K562 (cell line): Measurements from ENCODE around the gene ZMAT3. TPM values are rescaled to one million over a fixed set of nuclear protein-coding genes. Genes with fewer than 3 reads are reported as not detected.

Source experiments
- ELF2 ChIP-seq: fragments of 250-450 bp; sonication (Bioruptor Pico); IDR thresholded peaks from 2 replicates; pipeline ENCODE4 v1.5.0; 2021; ENCODE audit warnings: mild to moderate bottlenecking
- HMG20A ChIP-seq: fragments of 450-650 bp; formaldehyde crosslinking; conservative IDR thresholded peaks from 2 replicates; pipeline ENCODE4 v1.4.0; 2020; ENCODE audit warnings: mild to moderate bottlenecking, mixed read lengths
- LARP7 ChIP-seq: fragments of 450-650 bp; IDR thresholded peaks from 2 replicates; pipeline ENCODE4 v1.6.1; 2016
- MAFG ChIP-seq: fragments of 450-650 bp; conservative IDR thresholded peaks from 2 replicates; pipeline ENCODE4 v1.6.1; 2016; ENCODE audit warnings: missing genetic modification characterization, missing compliant biosample characterization
- NFYB ChIP-seq: IDR thresholded peaks from 2 replicates; pipeline ENCODE4 v1.6.1; 2011; ENCODE audit warnings: mild to moderate bottlenecking, moderate library complexity; ENCODE audit not compliant: insufficient read length; ENCODE audit errors: extremely low read depth
- NRF1 ChIP-seq, 2 experiments: fragments of 450-650 bp; IDR thresholded peaks in 1 of 2; conservative IDR thresholded peaks in 1 of 2; 2 replicates each; pipeline ENCODE4 v1.6.1; 2014; ENCODE audit warnings: mild to moderate bottlenecking in 2 of 2
- POU5F1 ChIP-seq: fragments of 150-350 bp; IDR thresholded peaks from 2 replicates; pipeline ENCODE4 v1.6.1; 2014; ENCODE audit warnings: borderline replicate concordance, low read length, low read depth, mild to moderate bottlenecking; ENCODE audit not compliant: partially characterized antibody
- PTRF ChIP-seq: fragments of 450-650 bp; IDR thresholded peaks from 2 replicates; pipeline ENCODE4 v1.6.1; 2016; ENCODE audit warnings: mild to moderate bottlenecking, missing genetic modification characterization, missing compliant biosample characterization
- RBM15 ChIP-seq: fragments of 200-400 bp; formaldehyde crosslinking; IDR thresholded peaks from 2 replicates; pipeline ENCODE4 v1.6.1; 2018; ENCODE audit warnings: mild to moderate bottlenecking, low read length, moderate library complexity; ENCODE audit not compliant: insufficient read depth
- SPI1 ChIP-seq: IDR thresholded peaks from 2 replicates; pipeline ENCODE4 v1.6.1; 2011; ENCODE audit warnings: low read depth, low read length, control low read depth, borderline replicate concordance
- SREBF1 ChIP-seq: fragments of 150-350 bp; IDR thresholded peaks from 2 replicates; pipeline ENCODE4 v1.6.1; 2014; ENCODE audit warnings: antibody characterized with exemption, low read depth, low read length, borderline replicate concordance
- TAF7 ChIP-seq: fragments of 450-650 bp; IDR thresholded peaks from 2 replicates; pipeline ENCODE4 v1.6.1; 2016; ENCODE audit warnings: missing genetic modification characterization, missing compliant biosample characterization
- TAL1 ChIP-seq: fragments of 450-650 bp; IDR thresholded peaks from 2 replicates; pipeline ENCODE4 v1.6.1; 2016; ENCODE audit warnings: mild to moderate bottlenecking
- polyA plus RNA-seq, 8 experiments: library from polyadenylated mRNA; depleted of rRNA in 4 of 8; stranded (reverse) in 5 of 8; unstranded in 3 of 8; fragments of >200 nt; fragmentation: Nextera tagmentation in 2 of 8; fragmentation: Illumina TruSeq in 1 of 8; extraction: Ambion mirVana in 2 of 8; extraction: Trizol in 1 of 8; gene quantifications; 2 replicates each; pipeline versions ENCODE4 v1.2.1 to v1.2.3, GENCODE V29; 2011 to 2014; ENCODE audit warnings: inconsistent platforms in 1 of 8, missing spikeins in 1 of 8
- total RNA-seq, 7 experiments: library from RNA; depleted of rRNA in 6 of 7; stranded (reverse); fragments of >200 nt in 6 of 7; fragmentation: Illumina TruSeq in 2 of 7; extraction: Trizol in 2 of 7; gene quantifications; 2 replicates each; pipeline versions ENCODE4 v1.2.1 to v1.2.3, GENCODE V29; 2011 to 2021; ENCODE audit warnings: low replicate concordance in 1 of 7
- TF ChIP-seq, protein P1 (sequence below), 2 experiments: fragments of 450-650 bp; conservative IDR thresholded peaks; 2 replicates each; pipeline ENCODE4 v1.6.1; 2017; ENCODE audit warnings: mild to moderate bottlenecking in 2 of 2, moderate library complexity in 2 of 2
- TF ChIP-seq, protein P2 (sequence below), 2 experiments: fragments of 450-650 bp; IDR thresholded peaks; 2 replicates each; pipeline ENCODE4 v1.6.1; 2016; ENCODE audit warnings: mild to moderate bottlenecking in 2 of 2, borderline replicate concordance in 1 of 2, low read depth in 1 of 2, moderate library complexity in 1 of 2
- TF ChIP-seq, protein P3 (sequence below): fragments of 450-650 bp; formaldehyde crosslinking; IDR thresholded peaks from 2 replicates; pipeline ENCODE4 v1.4.0; 2020; ENCODE audit warnings: mild to moderate bottlenecking, moderate library complexity

Gene ZMAT3
- total and polyA plus RNA-seq, 9 of the 15 experiments (the other 6 are each of a cell fraction or from before 2014, with no cell fraction given) = 0.87 to 5.1 (median 3.9) TPM

DNA sequence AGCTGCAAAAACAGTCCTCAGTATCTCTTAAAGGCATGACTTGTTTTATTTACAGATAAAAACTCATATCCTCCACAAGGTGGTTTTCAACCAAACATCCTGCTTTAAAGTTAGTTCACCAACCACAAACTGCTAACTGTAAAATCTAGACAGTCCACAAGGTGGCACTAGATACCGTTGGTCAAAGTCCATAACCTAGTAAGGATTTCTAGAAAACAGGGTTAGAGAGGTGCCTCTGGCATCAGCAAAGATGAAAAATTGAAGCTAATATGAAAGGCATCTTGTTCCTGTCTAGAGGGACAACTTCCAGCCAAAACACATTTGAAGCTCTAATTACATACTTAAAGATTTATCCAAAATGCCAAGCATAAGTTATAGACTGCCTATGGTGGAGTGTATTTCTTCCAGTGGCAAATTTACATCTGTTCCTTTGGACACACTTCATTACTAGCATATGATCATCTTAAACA lies 56.0 kb downstream of the ZMAT3 start (continued):
- TF ChIP-seq POU5F1 = no peak
- no peak for TF ChIP-seq TAF7 (tag)
- no peak; the same call in 1 of the 2 replicates for TF ChIP-seq TAL1
- TF ChIP-seq HMG20A = no peak
- no peak for TF ChIP-seq ELF2
- TF ChIP-seq LARP7 = no peak
- TF ChIP-seq, protein P1, sequence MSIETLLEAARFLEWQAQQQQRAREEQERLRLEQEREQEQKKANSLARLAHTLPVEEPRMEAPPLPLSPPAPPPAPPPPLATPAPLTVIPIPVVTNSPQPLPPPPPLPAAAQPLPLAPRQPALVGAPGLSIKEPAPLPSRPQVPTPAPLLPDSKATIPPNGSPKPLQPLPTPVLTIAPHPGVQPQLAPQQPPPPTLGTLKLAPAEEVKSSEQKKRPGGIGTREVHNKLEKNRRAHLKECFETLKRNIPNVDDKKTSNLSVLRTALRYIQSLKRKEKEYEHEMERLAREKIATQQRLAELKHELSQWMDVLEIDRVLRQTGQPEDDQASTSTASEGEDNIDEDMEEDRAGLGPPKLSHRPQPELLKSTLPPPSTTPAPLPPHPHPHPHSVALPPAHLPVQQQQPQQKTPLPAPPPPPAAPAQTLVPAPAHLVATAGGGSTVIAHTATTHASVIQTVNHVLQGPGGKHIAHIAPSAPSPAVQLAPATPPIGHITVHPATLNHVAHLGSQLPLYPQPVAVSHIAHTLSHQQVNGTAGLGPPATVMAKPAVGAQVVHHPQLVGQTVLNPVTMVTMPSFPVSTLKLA (conservative IDR thresholded peaks at IDR 0.05) = peak in 1 of 2 experiments; percentile 32; a peak in 1 of 4 replicates
- no peak for TF ChIP-seq SREBF1
- no peak for TF ChIP-seq PTRF (tag)
- TF ChIP-seq, protein P2, sequence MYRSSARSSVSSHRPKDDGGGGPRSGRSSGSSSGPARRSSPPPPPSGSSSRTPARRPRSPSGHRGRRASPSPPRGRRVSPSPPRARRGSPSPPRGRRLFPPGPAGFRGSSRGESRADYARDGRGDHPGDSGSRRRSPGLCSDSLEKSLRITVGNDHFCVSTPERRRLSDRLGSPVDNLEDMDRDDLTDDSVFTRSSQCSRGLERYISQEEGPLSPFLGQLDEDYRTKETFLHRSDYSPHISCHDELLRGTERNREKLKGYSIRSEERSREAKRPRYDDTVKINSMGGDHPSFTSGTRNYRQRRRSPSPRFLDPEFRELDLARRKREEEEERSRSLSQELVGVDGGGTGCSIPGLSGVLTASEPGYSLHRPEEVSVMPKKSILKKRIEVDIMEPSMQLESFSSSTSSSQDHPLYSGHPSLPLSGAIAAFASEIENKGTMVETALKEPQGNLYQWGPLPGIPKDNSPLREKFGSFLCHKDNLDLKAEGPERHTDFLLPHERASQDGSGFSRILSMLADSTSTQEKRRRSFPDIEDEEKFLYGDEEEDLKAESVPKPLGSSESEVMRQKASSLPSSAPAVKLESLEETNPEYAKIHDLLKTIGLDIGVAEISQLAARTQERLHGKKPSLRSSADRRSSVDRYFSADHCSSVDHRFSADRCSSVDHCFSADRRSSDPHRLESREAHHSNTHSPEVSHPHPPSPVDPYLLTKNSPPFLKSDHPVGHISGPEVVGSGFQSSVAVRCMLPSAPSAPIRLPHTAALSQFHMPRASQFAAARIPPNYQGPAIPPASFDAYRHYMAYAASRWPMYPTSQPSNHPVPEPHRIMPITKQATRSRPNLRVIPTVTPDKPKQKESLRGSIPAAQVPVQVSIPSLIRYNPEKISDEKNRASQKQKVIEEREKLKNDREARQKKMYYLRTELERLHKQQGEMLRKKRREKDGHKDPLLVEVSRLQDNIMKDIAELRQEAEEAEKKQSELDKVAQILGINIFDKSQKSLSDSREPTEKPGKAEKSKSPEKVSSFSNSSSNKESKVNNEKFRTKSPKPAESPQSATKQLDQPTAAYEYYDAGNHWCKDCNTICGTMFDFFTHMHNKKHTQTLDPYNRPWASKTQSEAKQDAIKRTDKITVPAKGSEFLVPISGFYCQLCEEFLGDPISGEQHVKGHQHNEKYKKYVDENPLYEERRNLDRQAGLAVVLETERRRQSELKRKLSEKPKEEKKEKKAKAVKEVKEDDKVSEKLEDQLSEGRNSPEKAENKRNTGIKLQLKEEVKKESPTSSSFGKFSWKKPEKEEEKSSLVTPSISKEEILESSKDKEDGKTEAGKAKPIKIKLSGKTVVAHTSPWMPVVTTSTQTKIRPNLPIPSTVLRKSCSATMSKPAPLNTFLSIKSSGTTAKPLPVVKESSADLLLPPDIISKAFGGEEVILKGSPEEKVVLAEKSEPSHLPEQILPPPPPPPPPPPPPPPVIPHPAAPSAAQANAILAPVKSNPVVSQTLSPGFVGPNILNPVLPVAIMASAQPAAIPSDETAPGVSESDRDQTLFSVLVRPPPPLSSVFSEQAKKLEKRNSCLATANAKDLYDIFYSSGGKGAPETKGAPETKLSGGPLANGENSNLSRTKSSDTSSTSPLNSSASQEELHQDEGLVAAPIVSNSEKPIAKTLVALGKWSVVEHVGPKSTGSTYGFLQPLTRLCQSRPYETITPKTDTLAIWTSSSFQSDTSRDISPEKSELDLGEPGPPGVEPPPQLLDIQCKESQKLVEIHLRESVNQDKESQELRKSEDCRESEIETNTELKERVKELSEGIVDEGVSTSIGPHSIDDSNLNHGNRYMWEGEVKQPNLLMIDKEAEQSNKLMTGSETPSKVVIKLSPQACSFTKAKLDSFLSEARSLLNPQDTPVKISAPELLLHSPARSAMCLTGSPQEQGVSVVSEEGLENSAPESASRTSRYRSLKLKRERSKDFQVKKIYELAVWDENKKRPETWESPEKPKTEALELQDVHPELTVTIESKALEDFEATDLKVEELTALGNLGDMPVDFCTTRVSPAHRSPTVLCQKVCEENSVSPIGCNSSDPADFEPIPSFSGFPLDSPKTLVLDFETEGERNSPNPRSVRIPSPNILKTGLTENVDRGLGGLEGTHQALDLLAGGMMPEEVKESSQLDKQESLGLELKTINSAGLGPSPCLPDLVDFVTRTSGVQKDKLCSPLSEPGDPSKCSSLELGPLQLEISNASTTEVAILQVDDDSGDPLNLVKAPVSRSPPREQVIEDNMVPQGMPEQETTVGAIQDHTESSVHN (IDR thresholded peaks at IDR 0.05; ENCODE audit: borderline replicate concordance in 1 of 2, low read depth in 1 of 2) = no peak
- no peak for TF ChIP-seq RBM15
- TF ChIP-seq NRF1 (conservative IDR thresholded peaks at IDR 0.05 in 1 of 2, IDR thresholded peaks at IDR 0.05 in 1 of 2) = no peak
- TF ChIP-seq MAFG (tag) = 0 out of 2 replicates have a peak, but pooled peaks have one; percentile 18
- TF ChIP-seq NFYB = no peak
- TF ChIP-seq, protein P3, sequence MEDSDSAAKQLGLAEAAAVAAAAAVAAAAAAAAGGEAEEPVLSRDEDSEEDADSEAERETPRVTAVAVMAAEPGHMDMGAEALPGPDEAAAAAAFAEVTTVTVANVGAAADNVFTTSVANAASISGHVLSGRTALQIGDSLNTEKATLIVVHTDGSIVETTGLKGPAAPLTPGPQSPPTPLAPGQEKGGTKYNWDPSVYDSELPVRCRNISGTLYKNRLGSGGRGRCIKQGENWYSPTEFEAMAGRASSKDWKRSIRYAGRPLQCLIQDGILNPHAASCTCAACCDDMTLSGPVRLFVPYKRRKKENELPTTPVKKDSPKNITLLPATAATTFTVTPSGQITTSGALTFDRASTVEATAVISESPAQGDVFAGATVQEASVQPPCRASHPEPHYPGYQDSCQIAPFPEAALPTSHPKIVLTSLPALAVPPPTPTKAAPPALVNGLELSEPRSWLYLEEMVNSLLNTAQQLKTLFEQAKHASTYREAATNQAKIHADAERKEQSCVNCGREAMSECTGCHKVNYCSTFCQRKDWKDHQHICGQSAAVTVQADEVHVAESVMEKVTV = peak; percentile 89
- no peak for TF ChIP-seq SPI1
